ENCODE measurements around the gene NUP43. TPM values are rescaled to one million over a fixed set of nuclear protein-coding genes. Genes with fewer than 3 reads are reported as not detected.

NUP43 gene
- total RNA-seq, 4 donors from 2014 or later, result 14.6 to 35.2 (median 17.2) TPM

- no peak overlapping the region for H3K4me3 ChIP-seq (ENCODE audit: low read depth, poor library complexity, severe bottlenecking)
- no peak for DNase-seq (ENCODE audit: low spot score in 2 of 2)
- no peak for TF ChIP-seq POLR2A (IDR thresholded peaks at IDR 0.05)
- TF ChIP-seq CTCF (IDR thresholded peaks at IDR 0.05), result no peak
- intact Hi-C loops (cut with DNase I; ENCODE audit: low total_unique reads), result loop anchor here (5.0 kb wide), 1 partner anchor 509 kb away; no protein-coding TSS in a partner anchor
Measured at GRCh38 chr6:149681209-149681608, 65.1 kb downstream of the NUP43 start.

DNA sequence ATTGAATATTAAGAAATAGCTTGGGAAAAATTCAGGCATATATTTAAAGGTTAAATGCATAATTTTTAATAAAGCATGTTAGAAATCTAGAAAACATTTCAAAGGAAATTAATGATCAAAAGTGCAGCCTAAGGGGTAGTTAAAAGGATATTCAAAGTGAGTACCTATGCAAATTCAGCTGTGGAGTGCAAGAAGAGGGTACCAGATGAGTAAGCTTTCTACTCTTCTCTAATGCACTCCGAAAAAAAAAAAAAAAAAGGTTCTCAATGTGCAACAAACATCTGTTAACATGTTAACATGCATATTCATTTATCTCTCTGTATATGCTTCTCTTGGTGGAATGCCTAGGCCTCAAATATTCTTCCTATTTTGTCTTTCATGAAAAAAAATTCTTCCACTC is 65.8 kb downstream of the NUP43 start:
- intact Hi-C loops (cut with DNase I; ENCODE audit: low total_unique reads), result loop anchor here (5.0 kb wide), 1 partner anchor 508 kb away; no protein-coding TSS in a partner anchor
- no peak for TF ChIP-seq POLR2A (IDR thresholded peaks at IDR 0.05)
- TF ChIP-seq CTCF (IDR thresholded peaks at IDR 0.05), result no peak
- H3K4me3 ChIP-seq (ENCODE audit: low read depth, poor library complexity, severe bottlenecking), result no peak overlapping the region
- 32 to 44% methylated on average over 1 of the region's 1 CpG for WGBS, 2 donors
- DNase-seq (ENCODE audit: low spot score in 2 of 2), result no peak

Other genes starting within 250 kb of the NUP43 start
- 10 to 100 TPM; 17.8 to 28.1 (median 24.0) TPM for gene PPIL4, start 200.5 kb downstream of the NUP43 start, total RNA-seq
- 10 to 100 TPM; 37.3 to 49.0 (median 43.7) TPM for gene GINM1, start 180.2 kb downstream of the NUP43 start, total RNA-seq
- 10 to 100 TPM; 19.2 to 25.7 (median 23.3) TPM for gene KATNA1, start 97.8 kb downstream of the NUP43 start, total RNA-seq
- 10 to 100 TPM; 17.6 to 27.9 (median 24.3) TPM for gene LATS1, start 28.4 kb downstream of the NUP43 start, total RNA-seq
- gene PCMT1, start 3.2 kb upstream of the NUP43 start, total RNA-seq, result 10 to 100 TPM; 68.4 to 93.5 (median 78.3) TPM
- gene LRP11, start 117.8 kb upstream of the NUP43 start, total RNA-seq, result 10 to 100 TPM; 56.0 to 98.3 (median 78.4) TPM
- gene RAET1E, start 151.6 kb upstream of the NUP43 start, total RNA-seq, result 10 to 100 TPM; 20.8 to 48.5 (median 36.2) TPM
- 1 to 10 TPM in 2 of 4 donors, under 1 TPM in 1, not detected in 1; 0.34 to 5.5 (median 4.5) TPM for gene RAET1G, start 176.6 kb upstream of the NUP43 start, total RNA-seq
- gene ULBP2, start 195.5 kb upstream of the NUP43 start, total RNA-seq, result under 1 TPM in 2 of 4 donors, not detected in 2; 0.25 to 0.68 TPM
- under 1 TPM in 2 of 4 donors, not detected in 2; 0.32 to 0.38 TPM for gene ULBP1, start 217.4 kb upstream of the NUP43 start, total RNA-seq

Measured in lower leg skin (tissue), 4 donors.